SK-N-SH (cell line): ENCODE measurements around the gene KLHL35.

ENCODE experiments used
- EP300 ChIP-seq, 2 experiments: IDR thresholded peaks; 2 replicates each; pipeline versions ENCODE4 v1.4.0 to v1.6.1; 2012; ENCODE audit warnings: borderline replicate concordance in 1 of 2, low read depth in 1 of 2, low read length in 1 of 2
- GABPA ChIP-seq: IDR thresholded peaks from 2 replicates; pipeline ENCODE4 v1.4.0; 2012; ENCODE audit warnings: low read depth, mild to moderate bottlenecking
- POLR2AphosphoS5 ChIP-seq: IDR thresholded peaks from 2 replicates; pipeline ENCODE4 v1.6.1; 2012; ENCODE audit warnings: low read depth, low read length
- RAD21 ChIP-seq: IDR thresholded peaks from 2 replicates; pipeline ENCODE4 v1.6.1; 2012; ENCODE audit warnings: mild to moderate bottlenecking, low read length
- TAF1 ChIP-seq: IDR thresholded peaks from 2 replicates; pipeline ENCODE4 v1.6.1; 2012; ENCODE audit warnings: low read depth, mild to moderate bottlenecking, low read length, moderate library complexity, borderline replicate concordance
- TF ChIP-seq, protein P1 (sequence below): fragments of 200-600 bp; sonication (generic); IDR thresholded peaks from 2 replicates; pipeline ENCODE4 v1.6.1; 2017; ENCODE audit warnings: antibody characterized with exemption, mild to moderate bottlenecking, moderate library complexity

DNA sequence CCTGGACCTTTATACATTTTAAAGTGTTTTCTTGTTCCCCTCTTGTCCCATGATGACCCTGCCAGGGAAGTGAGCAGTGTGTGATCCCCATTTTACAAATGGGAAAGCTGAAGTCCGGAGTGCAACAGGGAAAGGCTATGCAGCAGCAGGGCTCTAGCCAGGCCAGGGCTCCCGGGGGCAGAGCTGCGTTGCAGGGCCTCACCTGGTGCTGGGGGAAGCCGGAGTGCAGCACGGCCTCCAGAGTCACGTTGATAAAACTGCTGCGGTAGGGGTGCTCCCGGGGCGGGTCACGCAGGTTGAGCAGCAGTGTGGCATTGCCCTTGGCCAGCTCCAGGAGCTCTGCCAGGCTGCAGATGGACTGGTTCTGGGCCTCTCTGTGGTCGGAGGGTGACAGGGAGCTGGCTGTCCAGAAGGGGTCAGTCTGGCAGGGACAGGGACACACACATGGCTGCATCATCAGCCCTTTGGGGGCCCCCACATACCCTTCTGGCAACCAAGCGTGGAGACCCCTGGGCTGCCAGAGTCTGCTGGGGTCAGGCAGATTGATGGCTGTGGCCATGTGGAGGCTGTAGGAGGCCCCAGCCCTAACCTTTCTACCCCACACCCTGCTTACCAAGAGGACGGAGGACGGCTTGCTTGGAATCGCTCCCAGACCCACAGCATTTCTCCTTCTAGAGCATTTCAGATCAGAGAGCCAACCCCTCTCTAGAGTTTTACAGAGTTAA is 9.3 kb upstream of the KLHL35 start:
- no peak for TF ChIP-seq GABPA
- TF ChIP-seq RAD21: no peak
- no peak for TF ChIP-seq POLR2AphosphoS5
- TF ChIP-seq, protein P1, sequence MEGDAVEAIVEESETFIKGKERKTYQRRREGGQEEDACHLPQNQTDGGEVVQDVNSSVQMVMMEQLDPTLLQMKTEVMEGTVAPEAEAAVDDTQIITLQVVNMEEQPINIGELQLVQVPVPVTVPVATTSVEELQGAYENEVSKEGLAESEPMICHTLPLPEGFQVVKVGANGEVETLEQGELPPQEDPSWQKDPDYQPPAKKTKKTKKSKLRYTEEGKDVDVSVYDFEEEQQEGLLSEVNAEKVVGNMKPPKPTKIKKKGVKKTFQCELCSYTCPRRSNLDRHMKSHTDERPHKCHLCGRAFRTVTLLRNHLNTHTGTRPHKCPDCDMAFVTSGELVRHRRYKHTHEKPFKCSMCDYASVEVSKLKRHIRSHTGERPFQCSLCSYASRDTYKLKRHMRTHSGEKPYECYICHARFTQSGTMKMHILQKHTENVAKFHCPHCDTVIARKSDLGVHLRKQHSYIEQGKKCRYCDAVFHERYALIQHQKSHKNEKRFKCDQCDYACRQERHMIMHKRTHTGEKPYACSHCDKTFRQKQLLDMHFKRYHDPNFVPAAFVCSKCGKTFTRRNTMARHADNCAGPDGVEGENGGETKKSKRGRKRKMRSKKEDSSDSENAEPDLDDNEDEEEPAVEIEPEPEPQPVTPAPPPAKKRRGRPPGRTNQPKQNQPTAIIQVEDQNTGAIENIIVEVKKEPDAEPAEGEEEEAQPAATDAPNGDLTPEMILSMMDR: no peak
- no peak for TF ChIP-seq TAF1
- no peak for TF ChIP-seq EP300 (IDR thresholded peaks at IDR 0.05; ENCODE audit: borderline replicate concordance in 1 of 2, low read depth in 1 of 2, low read length in 1 of 2)
